Measurements from ENCODE around the gene GALNT15. TPM values are rescaled to one million over a fixed set of nuclear protein-coding genes. Genes with fewer than 3 reads are reported as not detected.

GALNT15 gene
- polyA plus RNA-seq, 1 donor, result 1.3 TPM

DNA sequence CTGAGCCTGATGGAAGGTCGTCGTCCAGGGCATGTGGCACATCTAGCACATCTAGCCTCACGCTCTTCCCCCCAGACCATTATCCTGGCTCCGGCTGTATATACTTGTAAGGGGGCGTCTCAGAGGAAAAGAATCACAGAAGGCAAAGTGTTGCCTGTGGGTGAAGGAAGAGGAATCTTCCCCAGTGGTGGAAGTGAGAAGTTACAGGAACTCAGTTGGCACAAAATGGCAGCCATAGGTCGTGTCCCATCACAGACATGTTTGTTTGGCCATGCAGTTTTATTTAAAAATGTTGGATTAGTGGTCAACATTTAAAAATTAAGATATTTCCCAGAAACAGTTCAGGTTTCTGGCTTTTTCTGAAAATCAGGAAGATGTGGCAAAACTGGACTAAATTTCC lies 13.6 kb downstream of the GALNT15 start:
- DNase-seq, result no peak

DNA sequence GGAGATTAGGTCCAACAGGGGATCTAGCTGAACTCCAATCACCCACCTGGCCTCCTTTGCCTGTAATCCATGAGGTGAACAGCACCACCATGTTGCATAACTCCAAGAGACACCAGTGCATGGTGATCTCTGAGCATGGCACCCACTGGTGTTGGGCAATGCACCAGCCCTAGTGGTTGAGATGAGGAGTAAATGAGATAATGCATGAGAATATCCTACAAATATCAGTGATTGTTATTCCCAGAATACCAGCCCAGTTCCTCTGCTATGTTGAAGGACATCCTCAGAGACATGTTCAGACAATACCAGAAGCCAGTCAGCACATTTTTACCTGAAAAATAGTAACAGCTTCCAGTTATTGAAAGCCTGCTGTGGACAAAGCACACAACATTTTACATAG lies 14.7 kb downstream of the GALNT15 start:
- no peak for DNase-seq

DNA sequence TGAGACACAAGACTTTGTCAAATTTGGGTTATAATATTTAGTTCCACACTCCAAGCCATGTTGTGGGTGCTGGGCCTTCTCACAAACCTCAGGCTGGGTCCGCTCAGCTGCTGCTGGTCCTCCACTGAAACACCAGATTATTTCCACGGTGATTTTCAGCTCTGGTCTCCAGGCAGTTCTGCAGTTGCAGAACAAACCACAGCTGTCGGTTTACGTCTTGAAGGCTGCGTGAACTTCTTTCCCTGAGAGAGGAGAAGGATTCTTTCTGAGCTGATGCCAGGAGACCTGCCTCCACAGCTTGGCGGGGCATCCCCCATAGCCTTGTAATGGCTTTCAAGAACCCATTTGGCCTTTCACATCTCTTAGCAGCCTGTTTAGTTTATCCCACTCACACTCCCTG lies 16.2 kb downstream of the GALNT15 start:
- DNase-seq, result no peak

DNA sequence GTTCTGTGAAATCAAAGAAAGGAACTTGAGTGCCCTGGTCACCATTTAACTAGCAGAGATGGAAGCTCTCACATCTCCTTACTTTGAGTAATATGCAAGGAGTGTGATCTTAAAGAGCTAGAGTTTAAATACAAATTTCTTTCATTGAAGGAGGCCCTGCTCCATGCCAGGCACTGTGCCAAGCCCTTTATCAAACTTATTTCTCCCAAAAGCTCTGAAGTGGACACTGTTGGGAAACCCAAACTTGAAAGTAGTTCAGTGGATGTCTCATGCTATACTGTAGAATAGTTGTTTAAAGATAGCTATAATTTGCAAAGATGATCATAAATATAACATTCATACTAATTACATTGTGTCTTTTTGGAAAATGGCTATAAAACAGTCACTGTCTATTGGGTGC lies 17.1 kb downstream of the GALNT15 start:
- no peak for DNase-seq

DNA sequence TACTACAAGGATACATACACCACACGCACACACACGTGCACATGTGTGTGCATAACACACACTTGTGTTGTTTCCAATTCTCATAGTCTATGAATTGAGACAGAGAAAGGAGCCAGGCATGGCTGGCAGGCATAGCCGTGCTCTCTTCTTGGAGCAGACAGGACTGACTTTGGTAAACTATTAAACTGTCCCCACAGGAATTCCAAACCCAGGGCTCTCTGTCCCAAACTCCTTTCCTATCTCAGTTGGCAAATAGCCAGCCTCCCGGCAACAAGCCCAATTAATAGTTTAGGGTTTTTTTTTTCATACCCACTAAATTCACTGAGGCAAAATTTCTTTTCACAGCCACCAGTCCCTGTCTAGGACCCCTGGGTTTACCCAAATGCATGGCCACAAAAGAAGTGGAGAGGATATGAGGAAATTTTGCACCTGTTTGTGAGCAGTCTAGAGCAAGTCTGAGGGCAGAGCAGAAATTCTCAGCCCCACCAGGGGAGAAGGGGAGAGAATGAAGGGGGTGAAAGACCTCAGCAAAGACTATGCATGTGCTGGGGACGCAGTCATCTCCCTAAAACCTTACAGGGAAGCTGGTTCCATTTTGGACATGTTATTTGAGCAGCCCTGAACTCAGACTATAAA lies 17.8 kb downstream of the GALNT15 start:
- no peak for DNase-seq

DNA sequence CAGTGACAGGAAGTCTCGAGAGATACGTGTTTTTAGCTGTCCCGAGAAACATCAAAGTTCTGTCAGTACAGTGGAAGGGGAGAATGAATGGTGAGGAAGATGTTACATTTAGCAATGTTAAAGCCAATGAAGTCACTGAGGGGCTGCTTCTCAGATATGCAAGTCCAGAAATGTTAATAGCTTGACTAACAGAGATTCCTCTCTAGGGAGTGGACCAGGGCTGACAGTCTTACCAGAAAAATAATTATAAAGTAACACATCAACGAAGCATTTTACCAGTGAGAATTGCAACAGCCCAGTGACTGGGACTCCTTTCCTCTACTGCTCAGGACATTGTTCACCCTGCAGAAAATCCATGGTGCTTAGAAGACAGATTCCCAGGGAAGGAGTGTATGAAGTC lies 23.9 kb downstream of the GALNT15 start:
- DNase-seq, result no peak

DNA sequence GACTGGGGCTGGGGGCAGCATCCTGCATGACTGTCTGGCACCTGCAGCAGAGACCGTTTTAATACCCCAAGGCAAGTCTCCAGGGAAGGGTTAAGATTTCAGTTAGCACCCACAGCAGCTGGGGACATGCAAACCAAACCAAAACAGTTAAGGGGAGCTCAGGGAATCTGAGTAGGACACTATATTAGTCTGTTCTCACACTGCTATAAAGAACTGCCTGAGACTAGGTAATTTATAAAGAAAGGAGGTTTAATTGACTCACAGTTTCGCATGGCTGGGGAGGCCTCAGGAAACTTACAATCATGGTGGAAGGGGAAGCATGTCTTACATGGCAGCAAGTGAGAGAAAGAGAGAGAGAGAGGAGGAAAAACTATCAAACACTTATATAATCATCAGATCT lies 25.3 kb downstream of the GALNT15 start:
- DNase-seq, result no peak

DNA sequence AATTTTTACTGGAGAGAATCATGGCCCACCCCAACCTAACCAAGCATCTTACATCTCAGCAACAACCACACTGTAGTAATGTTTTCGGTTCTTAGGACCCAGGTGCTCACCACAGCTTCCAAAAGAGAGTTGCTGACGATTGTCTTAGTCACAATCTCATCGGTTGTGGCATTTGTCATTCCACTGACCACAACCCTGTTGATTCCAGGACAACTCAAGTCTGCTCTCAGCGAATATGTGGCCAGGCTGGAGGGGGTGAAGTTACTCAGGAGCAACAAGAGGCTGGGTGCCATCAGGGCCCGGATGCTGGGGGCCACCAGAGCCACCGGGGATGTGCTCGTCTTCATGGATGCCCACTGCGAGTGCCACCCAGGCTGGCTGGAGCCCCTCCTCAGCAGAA lies 25.9 kb downstream of the GALNT15 start:
- no peak for DNase-seq

DNA sequence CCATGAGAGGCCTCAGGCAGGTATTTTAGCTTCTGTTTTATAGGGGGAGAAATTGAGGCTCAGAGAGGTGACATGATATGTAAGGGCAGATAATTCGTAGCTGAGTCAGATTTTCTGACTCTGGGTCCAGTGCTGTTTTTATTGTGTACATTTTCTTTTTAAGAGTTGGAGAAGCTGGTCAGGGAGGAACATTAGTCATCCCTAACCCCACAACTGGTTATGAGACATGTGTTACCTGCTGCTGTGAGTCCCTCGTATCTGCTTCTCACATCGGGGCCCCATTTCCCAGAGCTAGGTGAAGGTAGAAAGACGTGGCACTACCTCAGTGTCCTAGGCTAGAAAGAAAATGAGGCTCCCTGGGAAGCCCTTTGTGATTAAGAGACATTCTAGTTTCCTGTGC lies 28.6 kb downstream of the GALNT15 start:
- no peak for DNase-seq

DNA sequence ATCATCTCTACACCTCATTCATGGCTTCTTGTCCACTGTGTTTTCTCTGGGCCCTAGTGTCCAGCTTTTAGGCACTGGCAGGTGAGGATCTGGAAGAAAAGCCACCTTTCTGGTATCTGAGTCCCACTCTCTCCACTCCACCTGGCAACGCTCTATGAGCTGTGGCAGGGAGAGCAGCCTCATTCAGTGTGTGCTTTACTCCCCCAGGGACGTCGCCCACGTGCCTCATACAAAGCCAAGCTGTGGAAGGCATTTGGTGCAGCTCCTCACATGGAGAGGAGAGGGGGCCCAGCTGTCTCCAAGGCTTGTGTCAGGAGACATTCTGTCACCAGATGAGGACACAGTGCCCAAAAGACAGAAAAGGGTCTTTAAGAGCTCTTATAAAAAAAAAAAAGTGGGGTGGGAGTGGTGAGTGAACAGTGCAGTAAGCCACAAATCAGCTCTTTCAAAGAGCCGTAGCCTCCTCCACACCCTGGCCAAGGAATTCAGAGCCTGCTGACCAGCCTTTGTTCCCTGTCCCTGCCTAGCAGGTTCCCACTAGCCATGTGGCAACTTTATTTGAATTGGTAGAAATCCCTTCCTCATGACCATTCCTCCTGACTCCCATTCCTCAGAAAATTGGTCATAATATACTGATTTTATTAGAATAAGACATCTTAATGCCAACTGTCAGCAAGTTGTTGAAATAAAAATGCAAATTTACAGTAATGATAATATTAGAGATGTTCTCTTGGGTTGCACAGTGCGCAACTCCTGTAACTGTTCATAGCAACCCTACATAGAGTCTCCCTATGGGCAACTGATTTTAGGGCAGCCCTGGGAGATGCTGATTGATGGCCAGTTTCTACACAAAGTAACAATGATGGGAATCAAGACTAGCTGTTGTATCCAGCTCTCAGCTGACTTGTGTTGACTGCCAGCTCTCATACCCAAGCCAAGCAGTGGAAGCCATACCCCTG lies 29.5 kb downstream of the GALNT15 start:
- DNase-seq, result no peak

DNA sequence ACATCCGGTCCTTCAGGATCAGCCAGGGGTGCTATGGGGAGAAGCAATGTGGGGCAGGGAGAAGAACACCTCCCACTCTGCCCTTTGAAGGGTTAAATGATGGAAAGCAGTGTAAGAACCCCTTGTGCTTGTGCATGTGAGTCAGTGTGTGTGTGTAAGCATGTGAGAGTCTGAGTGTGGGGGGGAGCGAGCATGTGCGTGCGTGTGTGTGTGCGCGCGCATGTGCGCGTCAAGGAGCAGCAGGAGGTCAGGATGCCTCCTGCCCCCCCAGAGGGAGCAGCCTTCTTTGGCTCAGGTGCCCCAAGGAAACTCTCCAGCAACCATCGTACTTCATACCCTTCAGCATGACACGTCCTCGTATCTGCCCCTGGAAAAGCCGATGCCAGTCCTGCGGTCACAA lies 30.3 kb downstream of the GALNT15 start:
- DNase-seq, result no peak

DNA sequence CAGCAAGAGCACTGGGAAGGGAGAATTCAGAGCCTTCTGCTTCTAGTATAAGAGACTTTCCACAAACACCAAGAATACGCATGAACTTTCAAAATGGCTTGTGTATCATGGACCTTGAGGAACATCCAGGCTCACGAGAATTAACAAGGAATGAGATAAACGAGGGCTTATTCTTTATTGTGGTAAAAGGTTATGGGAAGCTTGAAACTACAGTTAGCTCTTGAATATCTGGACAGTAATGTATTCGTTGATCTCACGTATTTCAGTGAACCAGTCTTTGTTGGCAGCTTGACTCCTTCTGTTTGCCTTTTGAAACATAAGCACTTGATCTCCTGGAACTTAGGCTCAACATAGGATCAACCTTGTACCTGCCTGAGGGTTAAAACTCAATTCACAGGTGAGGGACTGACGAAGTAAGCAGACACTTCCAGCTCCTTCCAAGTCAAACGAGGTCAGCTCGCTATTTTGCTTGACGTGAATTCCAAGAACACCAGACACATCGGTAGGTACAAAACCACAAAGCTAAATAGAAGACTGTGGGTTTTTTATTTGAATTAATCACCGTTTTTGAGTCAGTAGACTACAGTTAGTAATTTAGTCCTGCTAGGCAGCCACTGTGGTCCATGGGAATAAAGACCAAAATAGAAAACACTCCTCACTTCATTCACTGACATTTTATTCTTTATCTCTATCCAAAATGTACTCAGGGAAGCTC lies 30.8 kb downstream of the GALNT15 start:
- DNase-seq, result no peak

DNA sequence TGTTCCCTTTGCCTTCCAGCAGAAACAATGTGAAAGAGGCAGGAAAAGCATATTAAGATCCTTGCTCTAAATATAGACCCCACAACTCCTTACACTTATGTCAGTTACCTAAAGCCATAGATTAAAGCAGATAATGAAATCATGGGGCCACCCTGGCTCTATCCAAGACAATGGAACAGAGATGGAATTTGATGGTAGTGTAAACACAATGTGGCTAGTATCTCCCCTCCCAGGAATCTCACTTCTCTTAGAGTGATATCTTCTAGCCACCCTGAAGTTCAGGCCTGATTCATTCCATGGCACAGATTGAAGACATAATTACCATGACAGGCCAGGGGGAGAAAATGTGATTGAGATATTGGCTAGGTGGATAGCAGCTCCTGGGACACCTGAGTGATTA lies 32.6 kb downstream of the GALNT15 start:
- no peak for DNase-seq

DNA sequence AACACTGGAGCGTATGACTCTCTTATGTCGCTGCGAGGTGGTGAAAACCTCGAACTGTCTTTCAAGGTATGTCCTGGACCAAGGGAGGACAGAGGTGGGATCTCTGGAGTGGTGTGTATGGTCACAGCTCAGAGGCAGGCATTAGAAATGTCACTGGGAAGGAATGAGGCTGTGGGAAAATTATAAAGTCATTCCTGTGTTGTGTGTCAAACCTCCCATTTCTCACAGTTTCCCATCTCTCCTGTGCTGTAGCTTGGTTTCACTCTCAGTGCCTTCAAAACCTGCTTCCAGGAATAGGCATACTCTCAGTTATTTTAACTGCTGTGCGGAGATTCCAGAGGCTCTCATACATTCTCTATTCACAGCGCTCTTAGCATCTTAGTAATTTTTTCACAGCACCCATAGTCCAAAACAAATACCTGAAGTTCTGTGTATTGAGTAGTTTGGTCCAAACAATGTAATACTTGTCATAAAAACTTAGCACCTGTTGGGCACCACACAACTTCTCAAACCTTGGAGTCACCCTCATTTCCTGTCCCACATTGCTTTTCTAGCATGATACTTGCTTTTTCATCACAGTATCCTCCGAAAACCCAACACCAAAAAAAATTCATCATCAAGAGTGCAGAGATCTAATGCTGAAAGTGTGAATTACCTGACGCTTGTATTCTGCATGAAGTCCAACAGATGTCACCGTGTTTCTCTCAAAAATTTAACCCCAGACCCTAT lies 36.9 kb downstream of the GALNT15 start:
- DNase-seq, result no peak

DNA sequence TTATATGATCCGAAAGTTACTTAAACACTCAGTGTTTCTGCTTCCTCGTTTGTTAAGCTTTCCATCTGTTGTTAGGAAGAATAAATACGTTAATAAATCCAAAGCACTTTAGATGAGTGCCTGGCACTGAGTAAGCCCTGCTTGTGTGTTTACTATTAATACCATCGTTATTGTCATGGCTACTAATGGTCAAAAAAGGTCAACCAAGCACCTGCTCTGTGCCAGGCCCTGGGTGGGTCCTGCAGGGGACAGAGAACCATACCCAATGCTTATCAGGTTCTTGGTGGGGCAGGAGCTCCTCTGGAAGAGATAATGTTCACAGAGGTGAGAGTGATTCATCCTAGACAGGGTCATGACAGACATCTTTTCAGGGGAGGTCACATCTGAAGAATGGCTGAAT lies 39.9 kb downstream of the GALNT15 start:
- DNase-seq, result no peak

DNA sequence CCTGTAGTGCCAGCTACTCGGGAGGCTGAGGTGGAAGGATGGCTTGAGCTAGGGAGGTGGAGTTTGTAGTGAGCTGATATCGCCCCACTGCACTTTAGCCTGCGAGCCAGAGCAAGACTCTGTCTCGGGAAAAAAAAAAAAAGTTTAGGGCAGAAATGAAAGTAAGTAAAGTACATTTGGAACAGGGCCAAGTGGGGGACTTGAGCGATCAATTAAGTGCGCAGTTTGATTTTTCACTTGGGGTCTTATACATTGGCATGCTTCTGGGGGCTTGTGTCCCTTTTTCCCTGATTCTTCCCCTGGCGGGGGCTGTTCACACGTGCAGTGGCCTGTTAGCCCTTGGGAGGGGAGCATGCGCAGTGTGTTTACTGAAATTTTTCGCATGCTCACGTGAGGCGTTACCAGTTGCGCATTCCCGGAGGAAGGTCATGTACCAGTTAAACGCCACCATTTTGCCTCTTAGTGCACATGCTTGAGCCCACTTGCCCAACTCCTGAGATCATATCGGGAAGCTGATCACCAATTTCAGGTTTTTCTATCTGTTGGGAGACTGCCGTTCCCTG lies 42.0 kb downstream of the GALNT15 start:
- DNase-seq, result no peak

DNA sequence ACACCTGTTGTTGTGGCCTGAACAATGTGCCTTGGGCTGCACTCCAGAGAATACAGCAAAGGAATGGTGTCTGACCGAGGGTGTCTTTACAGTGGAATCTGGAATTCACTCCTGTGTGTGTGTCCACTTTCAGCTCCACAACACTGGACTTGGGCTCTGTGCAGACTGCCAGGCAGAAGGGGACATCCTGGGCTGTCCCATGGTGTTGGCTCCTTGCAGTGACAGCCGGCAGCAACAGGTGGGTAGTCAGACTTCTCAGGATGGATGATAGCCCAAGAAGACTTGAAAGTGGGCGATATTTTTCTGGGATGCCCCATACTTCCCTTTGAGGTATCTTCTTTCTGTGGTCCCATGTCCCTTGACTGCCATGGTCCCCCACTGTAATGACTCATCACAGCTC lies 45.3 kb downstream of the GALNT15 start:
- no peak for DNase-seq

DNA sequence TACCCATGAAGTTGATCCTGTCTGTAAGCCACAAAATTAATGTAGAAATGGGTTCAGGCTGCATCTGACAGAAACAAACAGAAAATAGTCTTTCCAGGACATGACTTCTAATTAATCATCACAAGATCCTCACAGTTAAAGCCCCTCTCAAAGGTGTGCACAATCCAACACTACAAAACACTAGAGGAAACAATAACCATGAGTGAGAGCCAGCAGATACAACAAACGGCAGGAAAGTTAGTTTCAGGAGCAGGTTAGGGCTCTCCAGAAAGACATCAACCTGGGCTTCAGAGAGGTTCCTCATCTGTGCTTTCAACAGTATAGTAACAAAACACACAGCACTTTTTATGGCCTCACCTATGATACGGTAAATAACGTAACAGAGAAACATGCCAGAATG lies 47.5 kb downstream of the GALNT15 start:
- no peak for DNase-seq

DNA sequence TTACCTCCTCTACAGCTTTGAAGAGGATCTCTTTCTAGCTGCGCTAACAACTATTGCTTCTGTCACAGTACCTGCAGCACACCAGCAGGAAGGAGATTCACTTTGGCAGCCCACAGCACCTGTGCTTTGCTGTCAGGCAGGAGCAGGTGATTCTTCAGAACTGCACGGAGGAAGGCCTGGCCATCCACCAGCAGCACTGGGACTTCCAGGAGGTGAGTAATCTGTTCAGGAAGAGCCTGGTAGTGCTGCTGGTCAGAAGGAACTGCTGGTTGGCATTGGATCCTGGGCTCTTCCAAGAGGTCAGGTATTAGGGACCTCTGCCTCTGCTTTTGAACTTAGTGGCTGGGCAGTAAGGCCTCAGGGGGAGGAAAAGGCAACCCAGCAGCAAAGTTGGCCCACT lies 48.1 kb downstream of the GALNT15 start:
- DNase-seq, result no peak

DNA sequence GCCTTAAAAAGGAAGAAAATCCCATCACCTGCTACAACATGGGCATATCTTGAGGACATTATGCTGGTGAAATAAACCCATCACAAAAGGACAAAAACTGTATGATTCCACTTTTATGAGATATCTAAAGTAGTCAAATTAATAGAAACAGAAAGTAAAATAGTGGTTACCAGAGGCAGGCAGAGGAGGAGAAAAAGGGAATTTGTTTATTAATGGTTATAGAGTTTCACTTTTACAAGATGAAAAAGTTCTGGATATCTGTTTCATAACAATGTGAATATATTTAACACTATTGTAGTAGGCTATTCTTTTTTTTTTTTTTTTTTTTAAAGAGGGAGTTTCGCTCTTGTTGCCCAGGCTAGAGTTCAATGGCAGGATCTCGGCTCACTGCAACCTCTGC lies 49.8 kb downstream of the GALNT15 start:
- no peak for DNase-seq

DNA sequence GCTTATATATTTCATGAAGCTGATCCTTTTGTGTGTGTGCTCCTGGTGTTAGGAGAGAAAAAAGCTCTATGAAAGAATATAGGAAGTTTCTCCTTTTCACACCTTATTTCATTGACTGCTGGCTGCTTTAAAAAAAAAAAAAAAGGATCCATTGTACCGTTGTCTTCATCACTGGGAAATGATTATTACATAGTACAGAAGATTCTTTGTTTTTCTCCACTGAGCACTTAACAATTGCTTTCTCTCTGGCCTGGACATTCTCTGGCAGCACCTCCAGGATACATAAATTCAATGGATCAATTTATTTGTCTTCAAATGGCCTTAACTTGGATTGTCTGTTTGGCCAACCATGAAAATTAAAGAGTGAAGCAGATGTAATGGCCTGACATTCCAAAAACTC lies 53.1 kb downstream of the GALNT15 start:
- no peak for DNase-seq

DNA sequence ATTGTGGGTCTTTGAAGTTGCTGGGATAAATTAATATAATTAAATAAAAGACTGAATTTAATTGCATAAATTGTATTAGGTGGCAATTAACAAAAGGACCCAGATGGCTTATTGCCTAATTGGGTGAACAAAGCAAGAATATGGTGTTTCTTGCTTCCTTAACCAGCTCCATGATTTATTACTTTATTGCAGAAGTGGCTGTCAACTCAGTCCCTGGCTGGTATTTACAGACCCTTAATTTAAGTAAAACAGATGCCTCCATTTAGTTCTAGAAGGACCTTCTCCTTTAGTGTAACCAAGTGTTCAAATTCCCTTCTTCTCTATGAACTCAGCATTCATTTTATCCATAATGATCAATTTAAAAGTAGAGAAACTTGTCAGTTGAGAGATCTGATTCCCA lies 55.2 kb downstream of the GALNT15 start:
- no peak for DNase-seq

DNA sequence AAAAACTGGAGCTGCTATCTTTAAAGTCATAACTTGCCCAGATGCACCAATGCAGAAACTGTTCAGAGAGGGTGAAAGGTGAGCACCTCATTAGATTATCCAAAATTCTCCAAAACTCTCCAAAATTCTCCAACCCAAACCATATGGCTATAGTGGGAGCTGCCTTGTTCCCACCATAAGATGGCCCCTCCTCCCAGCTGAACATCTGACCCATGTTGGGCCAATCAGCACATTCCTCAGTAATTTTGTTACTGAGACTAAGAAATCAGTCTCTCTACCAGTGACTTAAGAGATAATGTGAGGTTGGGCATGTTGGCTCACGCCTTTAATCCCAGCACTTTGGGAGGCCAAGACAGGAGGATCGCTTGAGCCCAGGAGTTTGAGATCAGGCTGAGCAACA lies 57.5 kb downstream of the GALNT15 start:
- no peak for DNase-seq
